ENCODE results near the gene ZNF483. TPM values are rescaled to one million over a fixed set of nuclear protein-coding genes. Genes with fewer than 3 reads are reported as not detected.
"Not testable (repeated sequence)": the region's sequence is repeated elsewhere in the genome, so short reads cannot be mapped to it uniquely, and the experiment has no call there.

The ZNF483 gene
- total RNA-seq, 1 donor from 2014 or later, result 12.2 TPM

- no peak overlapping the region for H3K27ac Mint-ChIP-seq
- no peaks in the 10 kb centered on the region for H3K9me3 Mint-ChIP-seq
- H3K27me3 Mint-ChIP-seq (ENCODE audit: low read depth), result no peaks in the 10 kb centered on the region
- H3K4me3 Mint-ChIP-seq, result no peak overlapping the region
- no peak for TF ChIP-seq CTCF (IDR thresholded peaks at IDR 0.05; ENCODE audit: unreplicated experiment)
- H3K36me3 Mint-ChIP-seq, result no peaks in the 10 kb centered on the region
- H3K4me1 Mint-ChIP-seq, result no peaks in the 10 kb centered on the region
- DNase-seq (ENCODE audit: low spot score in 2 of 2, unreplicated experiment in 2 of 2), result no peak
Observed at GRCh38 chr9:111502506-111502905, 22.5 kb upstream of the ZNF483 start.

GRCh38 chr9:111511581-111511980 is 13.4 kb upstream of the ZNF483 start:
- H3K27me3 Mint-ChIP-seq (ENCODE audit: low read depth); H3K4me3 Mint-ChIP-seq: not testable (repeated sequence)

GRCh38 chr9:111514967-111515366 is 10.0 kb upstream of the ZNF483 start:
- no peak for TF ChIP-seq CTCF (IDR thresholded peaks at IDR 0.05; ENCODE audit: unreplicated experiment)
- Mint-ChIP-seq H3K27ac (no peak overlapping the region), H3K36me3 (no peaks in the 10 kb centered on the region), H3K4me3 (no peak overlapping the region), H3K27me3 (ENCODE audit: low read depth) (no peaks in the 10 kb centered on the region), H3K9me3 (peaks cover 16% of the 10 kb centered on the region), H3K4me1 (no peaks in the 10 kb centered on the region)
- no peak for DNase-seq (ENCODE audit: low spot score in 2 of 2, unreplicated experiment in 2 of 2)

More at GRCh38 chr9:111511581-111511980, 13.4 kb upstream of the ZNF483 start:
- H3K27ac Mint-ChIP-seq; H3K4me1 Mint-ChIP-seq; DNase-seq (ENCODE audit: low spot score in 2 of 2, unreplicated experiment in 2 of 2); H3K36me3 Mint-ChIP-seq: not testable (repeated sequence)
- H3K9me3 Mint-ChIP-seq, result peaks cover 17% of the 10 kb centered on the region

- no peak overlapping the region for H3K27ac Mint-ChIP-seq
- no peak for DNase-seq (ENCODE audit: low spot score in 2 of 2, unreplicated experiment in 2 of 2)
- H3K9me3 Mint-ChIP-seq, result peaks cover 9% of the 10 kb centered on the region
Observed at GRCh38 chr9:111516061-111516465, 8.9 kb upstream of the ZNF483 start.

GRCh38 chr9:111524731-111525055 is 286 bp upstream of the ZNF483 start:
- Mint-ChIP-seq H3K27me3 (ENCODE audit: low read depth) (peaks cover 9% of the 10 kb centered on the region), H3K9me3 (no peaks in the 10 kb centered on the region), H3K27ac (no peak overlapping the region), H3K4me1 (peaks cover 11% of the 10 kb centered on the region), H3K4me3 (peak overlapping the region; percentile 89), H3K36me3 (no peaks in the 10 kb centered on the region)
- no peak for DNase-seq (ENCODE audit: low spot score in 2 of 2, unreplicated experiment in 2 of 2)
- TF ChIP-seq CTCF (IDR thresholded peaks at IDR 0.05; ENCODE audit: unreplicated experiment), result no peak

More at GRCh38 chr9:111516061-111516465, 8.9 kb upstream of the ZNF483 start:
- H3K27me3 Mint-ChIP-seq (ENCODE audit: low read depth), result peaks cover 3% of the 10 kb centered on the region
- no peak overlapping the region for H3K4me3 Mint-ChIP-seq
- no peaks in the 10 kb centered on the region for H3K36me3 Mint-ChIP-seq
- H3K4me1 Mint-ChIP-seq, result no peaks in the 10 kb centered on the region
- no peak for TF ChIP-seq CTCF (IDR thresholded peaks at IDR 0.05; ENCODE audit: unreplicated experiment)

GRCh38 chr9:111527347-111527746 is 2.4 kb downstream of the ZNF483 start:
- Mint-ChIP-seq H3K9me3 (no peaks in the 10 kb centered on the region), H3K4me1 (peaks cover 11% of the 10 kb centered on the region), H3K27me3 (ENCODE audit: low read depth) (peaks cover 6% of the 10 kb centered on the region), H3K4me3 (no peak overlapping the region), H3K27ac (no peak overlapping the region), H3K36me3 (peaks cover 5% of the 10 kb centered on the region)
- no peak for DNase-seq (ENCODE audit: low spot score in 2 of 2, unreplicated experiment in 2 of 2)
- no peak for TF ChIP-seq CTCF (IDR thresholded peaks at IDR 0.05; ENCODE audit: unreplicated experiment)

Data from mesothelial cell of epicardium (in vitro differentiated cells).